Thoracic aorta endothelial cell (primary cell): ENCODE results near the gene TRPT1. TPM values are rescaled to one million over a fixed set of nuclear protein-coding genes. Genes with fewer than 3 reads are reported as not detected.

Source experiments
- total RNA-seq: library from RNA; depleted of rRNA; stranded (reverse); fragments of >200 nt; gene quantifications from 2 replicates; pipeline ENCODE4 v1.2.3, GENCODE V29; 2012

Gene TRPT1, protein sequence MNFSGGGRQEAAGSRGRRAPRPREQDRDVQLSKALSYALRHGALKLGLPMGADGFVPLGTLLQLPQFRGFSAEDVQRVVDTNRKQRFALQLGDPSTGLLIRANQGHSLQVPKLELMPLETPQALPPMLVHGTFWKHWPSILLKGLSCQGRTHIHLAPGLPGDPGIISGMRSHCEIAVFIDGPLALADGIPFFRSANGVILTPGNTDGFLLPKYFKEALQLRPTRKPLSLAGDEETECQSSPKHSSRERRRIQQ
- total RNA-seq: 18.2 and 22.8 TPM in 2 replicates

GRCh38 chr11:64225608-64226506 is at the start of gene TRPT1, which contains the start of gene NUDT22:
TSS of gene TRPT1 (minus strand) at chr11:64226186. CDS start at chr11:64225860, 326 bp downstream.
TSS of gene NUDT22 (plus strand) at chr11:64226274. CDS start at chr11:64226653, 379 bp downstream.

GRCh38 chr11:64251016-64251752 is 25.2 kb upstream of the TRPT1 start, which contains the start of gene PLCB3:
TSS of gene PLCB3 (plus strand) at chr11:64251530. CDS start at chr11:64251650, 120 bp downstream.

GRCh38 chr11:64246871-64247728 is 21.1 kb upstream of the TRPT1 start, which contains the start of gene PPP1R14B:
TSS of gene PPP1R14B (minus strand) at chr11:64246943. CDS start at chr11:64246673, 270 bp downstream.

DNA sequence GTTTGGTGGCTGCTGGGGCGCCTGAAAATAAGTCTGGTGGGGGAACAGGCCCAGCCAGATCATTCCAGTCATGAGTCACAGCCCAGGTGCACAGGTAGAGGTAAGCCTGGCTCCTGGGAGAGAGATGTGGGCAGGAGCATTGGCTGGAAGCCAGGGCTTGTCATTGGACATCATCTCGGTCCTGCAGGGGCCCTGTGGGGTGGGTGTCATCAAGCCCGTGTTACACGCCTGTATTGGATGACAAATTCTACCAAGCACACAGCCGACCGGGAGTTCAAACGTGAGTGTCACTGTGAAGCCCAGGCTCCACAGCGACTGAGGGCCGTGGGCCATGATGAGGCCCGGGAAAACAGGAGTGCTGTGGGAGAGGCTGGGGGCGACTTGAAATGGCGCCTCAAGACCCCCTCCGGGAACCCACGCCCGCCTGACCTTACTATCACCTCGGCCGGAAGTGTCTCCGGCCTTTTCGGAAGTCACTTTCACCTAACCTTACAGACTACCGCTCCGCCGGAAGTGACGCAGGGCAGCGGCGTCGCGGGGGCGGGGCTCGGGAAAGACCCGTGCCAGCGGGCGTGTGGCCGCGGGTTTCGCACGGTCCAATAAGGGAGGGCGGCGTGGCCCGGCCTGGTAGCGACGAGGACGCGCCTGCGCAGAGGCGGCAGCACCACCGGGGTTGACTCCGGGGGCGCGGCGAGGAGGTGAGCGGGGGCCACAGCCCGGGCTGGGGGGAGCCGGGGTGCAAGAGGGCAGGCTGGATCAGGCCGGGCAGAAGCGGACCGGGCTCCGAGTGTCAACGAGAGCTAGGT is 14.7 kb upstream of the TRPT1 start, which contains the start of gene FKBP2:
Gene FKBP2 (plus strand): TSS at position 661 of the 806 bp plus-strand sequence. CDS start 1,293 bp downstream, outside the sequence.

GRCh38 chr11:64233913-64234586 is 8.1 kb upstream of the TRPT1 start, which contains the start of gene VEGFB:
TSS of gene VEGFB (plus strand) at chr11:64234584. CDS start at chr11:64234834, 250 bp downstream.

DNA sequence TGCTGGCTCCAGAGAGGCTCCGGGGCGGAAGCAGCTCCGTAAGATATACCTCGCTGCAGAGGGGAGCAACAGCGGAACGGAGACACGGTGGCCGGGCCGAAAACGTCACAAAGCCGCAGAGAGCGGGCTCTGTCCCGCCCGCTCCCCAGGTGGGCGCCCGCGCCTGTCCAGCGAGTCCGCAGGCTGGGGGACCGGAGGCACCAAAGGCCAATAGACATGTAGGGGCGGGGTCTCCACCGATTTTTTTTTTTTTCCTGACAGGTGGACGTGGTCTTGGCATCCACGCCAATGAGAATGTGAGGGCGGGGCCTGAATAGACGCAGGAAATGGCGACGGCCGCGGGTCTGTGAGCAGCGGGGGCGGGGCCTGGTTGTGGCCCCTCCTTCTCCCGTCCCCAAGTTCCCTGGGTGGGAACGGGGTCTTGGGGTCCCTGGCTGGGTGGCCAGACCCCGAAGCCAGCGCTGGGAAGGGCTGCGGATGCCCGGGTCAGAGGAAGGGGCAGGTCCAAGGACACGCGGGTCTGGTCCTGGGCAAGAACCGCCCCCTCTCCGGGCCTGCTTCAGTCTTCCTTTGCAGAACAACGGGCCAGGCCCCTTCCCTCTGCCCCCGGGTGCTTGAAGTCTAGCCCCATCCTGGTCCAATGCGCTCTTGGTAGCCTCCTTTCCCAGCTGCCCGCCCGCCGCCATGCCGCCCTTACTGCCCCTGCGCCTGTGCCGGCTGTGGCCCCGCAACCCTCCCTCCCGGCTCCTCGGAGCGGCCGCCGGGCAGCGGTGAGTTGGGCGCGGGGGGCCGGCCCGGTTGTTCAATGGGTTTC is 4.4 kb upstream of the TRPT1 start, which contains the start of gene DNAJC4:
Gene DNAJC4 (plus strand): TSS at position 378 of the 814 bp plus-strand sequence. CDS start 307 bp downstream, at position 685.

GRCh38 chr11:64206457-64207255 is 19.3 kb downstream of the TRPT1 start, which contains the start of gene FERMT3:
TSS of gene FERMT3 (plus strand) at chr11:64206721. CDS start at chr11:64207365, 644 bp downstream.

GRCh38 chr11:64185693-64186491 is 40.1 kb downstream of the TRPT1 start, which contains the start of gene STIP1:
TSS of gene STIP1 (plus strand) at chr11:64186171. CDS start at chr11:64186262, 91 bp downstream.

Other genes with a start within 250 kb of the TRPT1 start
- gene OTUB1, start 239.7 kb downstream of the TRPT1 start, total RNA-seq: 41.8 and 53.3 TPM in 2 replicates
- not detected in 2 replicates for gene FLRT1, start 190.3 kb downstream of the TRPT1 start, total RNA-seq
- gene MACROD1, start 60.1 kb downstream of the TRPT1 start, total RNA-seq: 12.4 and 18.5 TPM in 2 replicates
- gene STIP1, start 40.0 kb downstream of the TRPT1 start, total RNA-seq: 247 and 273 TPM in 2 replicates
- gene FERMT3, start 19.5 kb downstream of the TRPT1 start, total RNA-seq: 124 and 138 TPM in 2 replicates
- gene NUDT22, start 88 bp upstream of the TRPT1 start, total RNA-seq: 27.9 and 34.0 TPM in 2 replicates
- 8.1 and 8.9 TPM in 2 replicates for gene DNAJC4, start 4.4 kb upstream of the TRPT1 start, total RNA-seq
- 11.0 and 14.8 TPM in 2 replicates for gene VEGFB, start 8.4 kb upstream of the TRPT1 start, total RNA-seq
- gene FKBP2, start 14.9 kb upstream of the TRPT1 start, total RNA-seq: 23.8 and 34.0 TPM in 2 replicates
- gene PPP1R14B, start 20.8 kb upstream of the TRPT1 start, total RNA-seq: 258 and 294 TPM in 2 replicates
- 61.2 and 61.6 TPM in 2 replicates for gene PLCB3, start 25.3 kb upstream of the TRPT1 start, total RNA-seq
- 49.2 and 51.7 TPM in 2 replicates for gene BAD, start 58.5 kb upstream of the TRPT1 start, total RNA-seq
- 9.1 and 9.7 TPM in 2 replicates for gene GPR137, start 59.7 kb upstream of the TRPT1 start, total RNA-seq
- 0.07 TPM in 1 of 2 replicates, not detected in the other for gene KCNK4, start 65.1 kb upstream of the TRPT1 start, total RNA-seq
- 0.27 and 0.57 TPM in 2 replicates for gene CATSPERZ, start 74.2 kb upstream of the TRPT1 start, total RNA-seq
- gene ESRRA, start 79.3 kb upstream of the TRPT1 start, total RNA-seq: 26.4 and 27.5 TPM in 2 replicates
- gene TRMT112, start 91.4 kb upstream of the TRPT1 start, total RNA-seq: 172 and 196 TPM in 2 replicates
- gene PRDX5, start 91.9 kb upstream of the TRPT1 start, total RNA-seq: 108 and 151 TPM in 2 replicates
- gene CCDC88B, start 114.0 kb upstream of the TRPT1 start, total RNA-seq: 1.1 and 1.9 TPM in 2 replicates
- 35.1 and 49.9 TPM in 2 replicates for gene RPS6KA4, start 133.0 kb upstream of the TRPT1 start, total RNA-seq